ENCODE results near the gene SPOP.
A peak's percentile ranks its signal among the peaks of the same experiment; 100 is the strongest.

Gene SPOP

GRCh38 chr17:49578414-49578813, 99.5 kb downstream of the SPOP start:
- Histone ChIP-seq H3K27me3 (ENCODE audit: control insufficient read depth, insufficient read depth, low read length) (no peaks in the 10 kb centered on the region), H3K79me2 (no peaks in the 10 kb centered on the region), H3K27ac (no peak overlapping the region), H3K9me3 (ENCODE audit: control insufficient read depth, low read length) (no peaks in the 10 kb centered on the region), H2AFZ (no peak overlapping the region), H3K9ac (no peak overlapping the region), H3K36me3 (ENCODE audit: control insufficient read depth, insufficient read depth, low read length) (no peaks in the 10 kb centered on the region), H3K4me3 (ENCODE audit: low read depth, low read length) (no peak overlapping the region), H3K4me2 (ENCODE audit: low read length) (no peak overlapping the region), H3K4me1 (no peaks in the 10 kb centered on the region)
- no peak for TF ChIP-seq CTCF (IDR thresholded peaks at IDR 0.05)

- no peak overlapping the region for H3K27ac ChIP-seq
These were observed 99.9 kb downstream of the SPOP start for GRCh38 chr17:49577963-49578362.

GRCh38 chr17:49577650-49577934, 100.3 kb downstream of the SPOP start:
- Histone ChIP-seq H3K27ac (no peak overlapping the region), H3K4me3 (ENCODE audit: low read depth, low read length) (no peak overlapping the region), H3K36me3 (ENCODE audit: control insufficient read depth, insufficient read depth, low read length) (no peaks in the 10 kb centered on the region), H3K4me1 (no peaks in the 10 kb centered on the region), H3K9me3 (ENCODE audit: control insufficient read depth, low read length) (no peaks in the 10 kb centered on the region), H2AFZ (no peak overlapping the region), H3K4me2 (ENCODE audit: low read length) (peak overlapping the region; percentile 97), H3K79me2 (no peaks in the 10 kb centered on the region), H3K9ac (no peak overlapping the region), H3K27me3 (ENCODE audit: control insufficient read depth, insufficient read depth, low read length) (no peaks in the 10 kb centered on the region)
- TF ChIP-seq CTCF (IDR thresholded peaks at IDR 0.05), result no peak

More at GRCh38 chr17:49577963-49578362, 99.9 kb downstream of the SPOP start:
- Histone ChIP-seq H3K4me1 (no peaks in the 10 kb centered on the region), H2AFZ (no peak overlapping the region), H3K4me3 (ENCODE audit: low read depth, low read length) (no peak overlapping the region), H3K4me2 (ENCODE audit: low read length) (no peak overlapping the region), H3K36me3 (ENCODE audit: control insufficient read depth, insufficient read depth, low read length) (no peaks in the 10 kb centered on the region), H3K9ac (no peak overlapping the region), H3K9me3 (ENCODE audit: control insufficient read depth, low read length) (no peaks in the 10 kb centered on the region), H3K79me2 (no peaks in the 10 kb centered on the region), H3K27me3 (ENCODE audit: control insufficient read depth, insufficient read depth, low read length) (no peaks in the 10 kb centered on the region)
- no peak for TF ChIP-seq CTCF (IDR thresholded peaks at IDR 0.05)

- Histone ChIP-seq H3K4me2 (ENCODE audit: low read length) (peak overlapping the region; percentile 97), H3K27me3 (ENCODE audit: control insufficient read depth, insufficient read depth, low read length) (no peaks in the 10 kb centered on the region), H3K36me3 (ENCODE audit: control insufficient read depth, insufficient read depth, low read length) (no peaks in the 10 kb centered on the region), H3K27ac (no peak overlapping the region), H3K79me2 (no peaks in the 10 kb centered on the region), H2AFZ (no peak overlapping the region), H3K9me3 (ENCODE audit: control insufficient read depth, low read length) (no peaks in the 10 kb centered on the region), H3K9ac (no peak overlapping the region), H3K4me3 (ENCODE audit: low read depth, low read length) (peak overlapping the region; percentile 78), H3K4me1 (no peaks in the 10 kb centered on the region)
- TF ChIP-seq CTCF (IDR thresholded peaks at IDR 0.05), result no peak
These were observed 100.8 kb downstream of the SPOP start for GRCh38 chr17:49576917-49577649.
